Fibroblast of the conjunctiva (primary cell): Measurements from ENCODE around the gene CEP162.
"Not testable (repeated sequence)": the region's sequence is repeated elsewhere in the genome, so short reads cannot be mapped to it uniquely, and the experiment has no call there.

Source experiments
- DNase-seq: peaks from one replicate; pipeline ENCODE4 v3.0.0-alpha.2; 2010; ENCODE audit warnings: low read depth

Gene CEP162

DNA sequence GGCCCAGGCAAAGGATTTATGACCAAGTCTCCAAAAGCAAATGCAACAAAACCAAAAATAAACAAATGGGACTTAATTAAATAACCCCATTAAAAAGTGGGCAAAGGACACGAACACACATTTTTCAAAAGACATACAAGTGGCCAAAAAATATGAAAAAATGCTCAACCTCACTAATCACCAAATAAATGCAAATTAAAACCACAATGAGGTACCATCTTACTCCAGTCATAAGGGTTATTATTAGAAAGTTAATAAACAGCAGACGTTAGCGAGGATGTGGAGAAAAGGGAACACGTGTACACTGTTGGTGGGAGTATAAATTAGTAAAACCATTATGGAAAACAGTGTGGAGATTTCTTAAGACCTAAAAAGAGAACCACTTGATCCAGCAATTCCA, 71.1 kb downstream of the CEP162 start:
- DNase-seq: no peak

- no peak for DNase-seq
These were observed 75.8 kb downstream of the CEP162 start for GRCh38 chr6:84151669-84152068.

DNA sequence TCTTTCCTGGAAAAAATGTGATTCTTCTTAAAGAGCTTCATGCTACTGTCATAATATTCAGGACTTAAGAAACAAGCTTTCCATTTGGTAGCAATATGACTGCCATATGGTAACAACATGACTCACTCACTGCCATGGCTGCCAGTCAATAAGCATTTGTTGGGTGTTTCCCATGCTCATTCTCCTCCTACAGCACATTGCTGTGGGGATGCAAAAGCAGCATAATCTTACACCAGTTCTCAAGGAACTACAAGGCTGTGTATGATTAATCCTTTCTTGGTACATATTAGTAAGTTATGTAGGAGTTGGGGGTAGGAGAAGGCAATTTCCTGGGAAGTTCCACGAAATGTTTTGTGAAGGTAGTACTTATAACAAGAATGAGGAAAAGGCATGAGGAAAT, 76.7 kb downstream of the CEP162 start:
- DNase-seq: peak; percentile 92

DNA sequence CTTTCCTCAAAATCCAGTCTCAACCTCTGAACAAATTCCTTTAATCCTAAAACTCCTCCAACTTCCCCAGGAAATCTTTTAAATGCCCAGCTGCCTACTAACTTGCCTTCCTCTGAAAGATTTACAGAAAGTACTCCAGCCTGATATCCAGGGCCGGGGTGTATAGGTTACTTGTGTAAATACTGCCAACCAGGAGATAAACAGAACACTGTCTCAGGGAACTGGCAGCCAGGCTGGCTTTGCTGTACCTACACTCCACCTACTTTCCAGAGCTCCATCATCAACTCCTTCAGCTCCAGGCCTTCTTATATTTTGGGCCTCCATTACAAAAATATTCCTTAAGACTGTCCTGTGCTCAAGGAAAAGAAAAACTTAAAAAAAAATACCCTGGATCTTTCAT, 85.9 kb downstream of the CEP162 start:
- no peak for DNase-seq

DNA sequence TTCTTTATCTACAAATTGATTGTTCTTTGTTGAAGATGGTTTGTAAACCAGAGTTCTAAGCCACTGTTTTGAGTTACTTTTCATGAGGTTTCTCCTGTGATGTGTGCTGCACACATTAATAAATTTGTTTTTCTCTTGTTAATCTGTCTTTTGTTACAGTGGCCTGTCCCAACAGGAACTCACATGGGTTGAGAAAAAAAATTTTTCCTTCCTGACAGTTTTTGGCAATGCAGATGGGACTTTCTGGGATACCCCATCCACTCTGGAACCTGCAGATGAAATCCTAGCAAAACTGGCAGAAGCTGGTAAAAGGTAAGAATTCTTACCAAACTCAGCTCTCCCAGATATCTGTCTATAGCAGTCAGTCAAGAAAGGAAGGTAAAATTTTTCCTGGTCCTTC, 88.1 kb downstream of the CEP162 start:
- DNase-seq: no peak

DNA sequence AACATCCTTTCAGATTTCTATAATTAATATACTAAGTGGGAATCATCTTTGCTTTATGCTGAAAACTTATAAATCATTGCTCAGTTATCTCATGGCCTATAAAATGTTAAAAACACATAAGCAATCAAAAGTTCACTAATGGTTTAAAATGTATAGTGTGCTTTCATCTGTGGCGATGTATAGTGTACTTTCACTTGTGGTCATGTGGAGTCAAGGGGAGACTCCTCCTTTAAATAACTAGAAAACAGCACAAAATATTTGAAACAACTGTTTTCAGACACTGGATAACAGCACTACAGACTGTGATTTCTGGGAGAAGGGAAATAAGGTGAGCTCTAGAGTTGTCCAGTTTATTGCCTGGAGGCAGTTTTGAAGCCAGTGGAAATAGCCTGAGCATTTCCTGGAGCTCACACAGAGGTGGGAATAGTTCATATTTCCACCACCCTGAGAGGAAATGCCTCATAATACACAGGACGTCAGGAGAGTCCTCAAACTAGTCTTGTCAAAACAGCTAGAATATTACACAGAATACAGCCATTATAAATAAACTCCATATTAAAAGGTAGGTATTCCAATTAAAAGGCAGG, 89.4 kb downstream of the CEP162 start:
- no peak for DNase-seq

DNA sequence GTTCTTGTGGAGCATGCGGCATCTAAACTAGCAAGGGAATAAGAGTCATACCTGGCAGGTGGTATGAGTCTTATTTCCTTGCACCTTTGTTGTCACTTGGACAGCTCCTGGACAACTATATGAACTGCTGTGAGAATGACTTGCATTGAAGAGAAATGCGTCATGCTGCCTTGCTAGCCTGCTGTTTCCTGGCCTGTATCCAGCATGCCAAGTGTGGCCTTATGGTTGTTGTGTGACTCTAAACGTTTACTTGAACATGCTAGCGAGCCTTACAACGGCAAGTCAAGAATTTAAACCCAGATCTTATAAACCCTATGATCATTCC, 90.4 kb downstream of the CEP162 start:
- DNase-seq: no peak

DNA sequence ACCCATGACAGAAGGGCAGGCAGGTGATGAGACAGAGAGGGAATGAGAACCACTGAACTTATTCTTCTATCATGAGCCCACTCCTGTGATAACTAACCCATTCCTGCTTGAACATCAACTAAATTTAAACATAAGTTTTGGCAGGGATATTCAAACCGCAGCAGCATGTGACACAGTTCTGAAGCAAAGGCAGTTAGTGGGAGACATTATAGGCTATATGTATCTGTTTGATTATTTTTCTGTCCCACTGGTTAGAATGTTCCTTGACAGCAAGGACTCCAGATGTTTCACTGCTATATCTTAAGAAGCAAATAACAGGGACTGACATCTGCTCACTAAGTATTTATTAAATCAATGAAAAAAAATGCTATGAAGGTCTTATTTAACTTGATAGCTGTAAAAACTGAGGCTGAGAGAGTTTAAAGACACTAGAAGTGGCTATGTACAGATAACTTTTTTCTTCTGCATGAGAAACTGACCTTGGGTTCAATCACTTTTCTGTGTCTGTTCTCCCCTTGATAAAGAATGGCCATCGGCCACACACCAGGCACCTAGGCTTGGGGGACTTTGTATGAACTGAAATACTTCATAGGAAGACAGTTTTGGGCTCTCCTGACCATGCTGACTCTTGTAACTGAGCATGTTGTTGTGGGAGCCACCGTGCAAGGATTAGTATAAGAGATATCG, 90.9 kb downstream of the CEP162 start:
- no peak for DNase-seq

GRCh38 chr6:84135291-84135690, 92.2 kb downstream of the CEP162 start:
- DNase-seq: no peak

GRCh38 chr6:84133385-84133784, 94.1 kb downstream of the CEP162 start:
- DNase-seq: not testable (repeated sequence)

GRCh38 chr6:84129588-84129987, 97.9 kb downstream of the CEP162 start:
- not testable (repeated sequence) for DNase-seq

DNA sequence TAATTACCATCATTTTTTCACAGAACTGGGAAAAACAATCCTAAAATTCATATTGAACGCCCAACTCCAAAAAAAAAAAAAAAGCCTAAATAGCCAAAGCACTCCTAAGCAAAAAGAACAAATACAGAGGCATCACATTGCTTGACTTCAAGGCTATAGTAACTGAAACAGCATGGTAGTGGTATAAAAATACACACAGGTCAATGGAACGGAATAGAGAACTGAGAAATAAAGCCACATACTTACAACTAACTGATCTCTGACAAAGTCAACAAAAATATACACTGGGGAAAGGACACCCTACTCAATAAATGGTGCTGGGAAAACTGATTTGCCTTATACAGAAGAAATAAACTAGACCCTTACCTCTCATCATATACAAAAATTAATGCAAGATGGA, 104.3 kb downstream of the CEP162 start:
- no peak for DNase-seq

DNA sequence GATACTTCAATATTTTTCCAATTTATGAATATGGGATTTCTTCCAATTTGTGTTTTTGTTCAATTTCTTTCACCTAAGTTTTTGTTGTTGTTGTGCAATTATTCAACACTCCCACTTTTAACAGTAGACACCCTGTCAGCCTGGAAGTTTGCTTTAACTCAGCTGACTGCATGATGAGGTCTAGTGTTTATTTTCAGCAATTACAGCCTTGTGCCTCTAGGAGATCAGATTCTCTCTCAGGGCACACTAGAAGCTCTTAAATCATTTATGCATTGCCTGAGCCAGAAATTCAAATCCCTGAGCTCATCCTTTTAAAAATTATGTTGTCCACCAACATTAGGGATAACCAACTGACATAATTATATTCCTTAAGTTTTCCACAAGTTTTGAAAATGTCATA, 108.2 kb downstream of the CEP162 start:
- DNase-seq: no peak

DNA sequence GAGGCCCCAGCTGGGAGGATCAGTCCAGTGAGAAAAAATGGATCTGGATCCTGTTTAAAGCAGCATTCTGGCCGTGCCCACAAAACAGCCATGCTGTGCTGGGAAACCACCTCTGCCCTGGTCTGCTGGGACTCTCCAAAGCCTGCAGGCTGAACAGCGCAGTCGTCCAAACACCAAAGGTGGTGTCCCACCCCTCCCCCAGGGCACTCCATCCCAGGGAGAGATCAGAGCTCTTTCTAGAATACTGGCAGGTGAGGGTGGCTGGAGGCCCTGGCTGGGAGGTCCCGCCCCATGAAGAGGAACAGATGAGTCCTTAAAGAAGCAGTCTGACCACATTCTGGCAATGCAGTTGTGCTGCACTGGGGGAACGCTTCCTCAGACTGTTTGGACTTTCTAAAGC, 109.3 kb downstream of the CEP162 start:
- no peak for DNase-seq

DNA sequence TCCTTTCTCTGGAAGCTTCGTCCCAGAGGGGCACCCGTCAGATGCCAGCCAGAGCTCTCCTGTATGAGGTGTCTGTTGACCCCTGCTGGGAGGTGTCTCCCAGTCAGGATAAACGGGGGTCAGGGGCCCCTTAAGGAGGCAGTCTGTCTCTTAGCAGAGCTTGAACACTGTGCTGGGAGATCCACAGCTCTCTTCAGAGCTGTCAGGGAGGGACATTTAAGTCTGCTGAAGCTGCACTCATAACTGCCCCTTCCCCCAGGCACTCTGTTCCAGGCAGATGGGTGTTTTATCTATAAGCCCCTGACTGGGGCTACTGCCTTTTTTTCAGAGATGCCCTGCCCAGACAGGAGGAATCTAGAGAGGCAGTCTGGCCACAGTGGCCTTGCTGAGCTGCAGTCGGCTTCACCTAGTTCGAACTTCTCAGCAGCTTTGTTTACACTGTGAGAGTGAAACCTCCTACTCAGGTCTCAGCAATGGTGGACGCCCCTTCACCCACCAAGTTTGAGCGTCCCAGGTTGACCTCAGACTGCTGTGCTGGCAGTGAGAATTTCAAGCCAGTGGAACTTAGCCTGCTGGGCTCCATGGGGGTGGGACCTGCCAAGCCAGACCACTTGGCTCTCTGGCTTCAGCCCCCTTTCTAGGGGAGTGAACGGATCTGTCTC, 112.4 kb downstream of the CEP162 start:
- DNase-seq: not testable (repeated sequence)

- not testable (repeated sequence) for DNase-seq
These were observed 116.1 kb downstream of the CEP162 start for GRCh38 chr6:84111351-84111750.

DNA sequence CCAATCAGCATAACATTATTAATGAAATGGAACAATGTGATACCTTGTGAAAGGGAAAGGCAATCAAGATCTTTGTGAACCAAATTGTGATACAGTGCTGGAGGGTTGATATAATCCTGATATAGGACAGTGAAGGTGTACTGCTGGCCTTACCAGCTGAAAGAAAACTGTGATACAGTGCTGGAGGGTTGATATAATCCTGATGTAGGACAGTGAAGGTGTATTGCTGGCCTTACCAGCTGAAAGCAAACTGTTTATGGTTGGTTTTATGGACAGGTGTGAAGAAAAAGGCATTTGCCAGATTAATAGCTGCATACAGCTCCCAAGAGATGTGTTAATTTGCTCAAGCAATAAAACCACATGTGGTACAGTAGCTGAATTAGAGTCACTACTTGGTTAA, 119.9 kb downstream of the CEP162 start:
- DNase-seq: no peak

GRCh38 chr6:84105215-84105924, 122.1 kb downstream of the CEP162 start:
- not testable (repeated sequence) for DNase-seq

- peak; percentile 51 for DNase-seq
These were observed 124.4 kb downstream of the CEP162 start for GRCh38 chr6:84103029-84103428.

GRCh38 chr6:84095156-84095555, 132.3 kb downstream of the CEP162 start:
- DNase-seq: no peak

- DNase-seq: no peak
These were observed 133.7 kb downstream of the CEP162 start for GRCh38 chr6:84093441-84094435.

DNA sequence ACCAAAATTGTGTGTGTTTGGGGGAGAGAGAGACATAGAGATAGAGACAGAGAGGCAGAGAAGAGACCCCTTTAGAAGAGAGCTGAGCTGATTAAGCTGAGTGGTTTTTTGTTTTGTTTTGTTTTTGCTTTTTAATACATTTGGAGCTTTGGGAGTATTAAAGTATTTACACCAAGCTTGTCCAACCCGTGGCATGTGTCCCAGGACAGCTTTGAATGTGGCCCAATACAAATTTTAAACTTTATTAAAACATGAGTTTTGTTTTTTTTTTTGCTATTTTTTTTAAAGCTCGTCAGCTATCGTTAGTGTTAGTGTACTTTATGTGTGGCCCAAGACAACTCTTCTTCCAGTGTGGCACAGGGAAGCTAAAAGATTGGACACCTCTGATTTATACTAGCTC, 137.9 kb downstream of the CEP162 start:
- no peak for DNase-seq
